ENCODE results near the gene FBXO8. TPM values are rescaled to one million over a fixed set of nuclear protein-coding genes. Genes with fewer than 3 reads are reported as not detected.
A peak's percentile ranks its signal among the peaks of the same experiment; 100 is the strongest.

FBXO8 gene
- total and polyA plus RNA-seq, 10 donors: 9.7 to 38.4 (median 26.8) TPM

GRCh38 chr4:174212061-174212460 is 71.4 kb downstream of the FBXO8 start:
- Histone ChIP-seq H3K36me3 (no peaks in the 10 kb centered on the region), H3K27me3 (replicated peaks in 1 of 7) (peaks cover 12 to 100% (median 79%) of the 10 kb centered on the region in 7 donors), H3K27ac (no peak overlapping the region), H3K4me3 (no peak overlapping the region), H3K9me3 (no peaks in the 10 kb centered on the region), H3K4me1 (peaks cover 9 to 41% (median 32%) of the 10 kb centered on the region in 6 donors)
- no peak for DNase-seq
- no peak for TF ChIP-seq POLR2A (IDR thresholded peaks at IDR 0.05)
- TF ChIP-seq CTCF (IDR thresholded peaks at IDR 0.05 in 8 of 11, conservative IDR thresholded peaks at IDR 0.05 in 3 of 11): no peak
- TF ChIP-seq POLR2AphosphoS5 (IDR thresholded peaks at IDR 0.05): no peak
- intact Hi-C loops (cut with DNase I; ENCODE audit: low total_unique reads): no loop called here
- WGBS, 5 donors: 9 to 25% (median 12%) methylated on average over 5 of the region's 5 CpGs

- no peak for DNase-seq
- no peak for TF ChIP-seq CTCF (IDR thresholded peaks at IDR 0.05 in 8 of 11, conservative IDR thresholded peaks at IDR 0.05 in 3 of 11)
- TF ChIP-seq POLR2A (IDR thresholded peaks at IDR 0.05): no peak
- TF ChIP-seq POLR2AphosphoS5 (IDR thresholded peaks at IDR 0.05): no peak
- WGBS, 5 donors: 8 to 16% (median 8%) methylated on average over 23 of the region's 23 CpGs
- H3K36me3 ChIP-seq: no peaks in the 10 kb centered on the region
- H3K9me3 ChIP-seq: no peaks in the 10 kb centered on the region
- peaks cover 8 to 37% (median 28%) of the 10 kb centered on the region in 6 donors for H3K4me1 ChIP-seq
- H3K27ac ChIP-seq: no peak overlapping the region
- H3K27me3 ChIP-seq (replicated peaks in 1 of 7): peaks cover 12 to 98% (median 74%) of the 10 kb centered on the region in 7 donors
- H3K4me3 ChIP-seq: peak overlapping the region in 1 of 8 donors; percentile 14
- intact Hi-C loops (cut with DNase I; ENCODE audit: low total_unique reads): no loop called here
These were observed 71.8 kb downstream of the FBXO8 start for GRCh38 chr4:174211622-174212044.

GRCh38 chr4:174210952-174211490 is 72.4 kb downstream of the FBXO8 start:
- Histone ChIP-seq H3K4me3 (peak overlapping the region in 1 of 8 donors; percentile 14), H3K27ac (no peak overlapping the region), H3K27me3 (replicated peaks in 1 of 7) (peaks cover 12 to 98% (median 68%) of the 10 kb centered on the region in 7 donors), H3K4me1 (peaks cover 8 to 31% (median 26%) of the 10 kb centered on the region in 6 donors), H3K36me3 (no peaks in the 10 kb centered on the region), H3K9me3 (no peaks in the 10 kb centered on the region)
- no peak for DNase-seq
- intact Hi-C loops (cut with DNase I; ENCODE audit: low total_unique reads): no loop called here
- no peak for TF ChIP-seq POLR2AphosphoS5 (IDR thresholded peaks at IDR 0.05)
- TF ChIP-seq POLR2A (IDR thresholded peaks at IDR 0.05): no peak
- TF ChIP-seq CTCF (IDR thresholded peaks at IDR 0.05 in 8 of 11, conservative IDR thresholded peaks at IDR 0.05 in 3 of 11): no peak
- WGBS, 5 donors: 47 to 60% (median 52%) methylated on average over 6 of the region's 6 CpGs

GRCh38 chr4:174210354-174210753 is 73.1 kb downstream of the FBXO8 start:
- Histone ChIP-seq H3K4me3 (no peak overlapping the region), H3K27me3 (replicated peaks in 1 of 7) (peaks cover 7 to 96% (median 62%) of the 10 kb centered on the region in 7 donors), H3K36me3 (no peaks in the 10 kb centered on the region), H3K4me1 (peaks cover 8 to 31% (median 26%) of the 10 kb centered on the region in 6 donors), H3K27ac (no peak overlapping the region), H3K9me3 (no peaks in the 10 kb centered on the region)
- TF ChIP-seq POLR2AphosphoS5 (IDR thresholded peaks at IDR 0.05) (no peak), CTCF (IDR thresholded peaks at IDR 0.05 in 8 of 11, conservative IDR thresholded peaks at IDR 0.05 in 3 of 11) (no peak), POLR2A (IDR thresholded peaks at IDR 0.05) (no peak)
- intact Hi-C loops (cut with DNase I; ENCODE audit: low total_unique reads): no loop called here
- DNase-seq: no peak
- WGBS, 5 donors: 46 to 65% (median 52%) methylated on average over 2 of the region's 2 CpGs

Measured in spleen (tissue), 11 donors.